Osteoblast (primary cell): Measurements from ENCODE around the gene TNC. TPM values are rescaled to one million over a fixed set of nuclear protein-coding genes. Genes with fewer than 3 reads are reported as not detected.

ENCODE experiments used
- DNase-seq: peaks from one replicate; pipeline ENCODE4 v3.0.0; 2011; ENCODE audit warnings: low spot score, mixed read lengths; ENCODE audit not compliant: insufficient read length; ENCODE audit errors: missing footprints
- H2AFZ ChIP-seq: 2 replicates; pipeline ENCODE4 v1.6.0; 2011; ENCODE audit warnings: mild to moderate bottlenecking, low read length
- H3K27ac ChIP-seq: 2 replicates; pipeline ENCODE4 v1.5.1; 2011; ENCODE audit warnings: mild to moderate bottlenecking, low read depth, low read length, moderate library complexity
- H3K27me3 ChIP-seq: 2 replicates; pipeline ENCODE4 v1.6.0; 2012; ENCODE audit warnings: mild to moderate bottlenecking, control low read depth, inconsistent platforms, low read length, moderate library complexity; ENCODE audit not compliant: insufficient read depth
- H3K36me3 ChIP-seq: 2 replicates; pipeline ENCODE4 v1.5.1; 2011; ENCODE audit warnings: mild to moderate bottlenecking, low read length, control low read depth, moderate library complexity; ENCODE audit not compliant: insufficient read depth
- H3K4me1 ChIP-seq: 2 replicates; pipeline ENCODE4 v1.5.1; 2011; ENCODE audit warnings: mild to moderate bottlenecking, low read length, control low read depth, moderate library complexity; ENCODE audit not compliant: insufficient read depth
- H3K4me2 ChIP-seq: 2 replicates; pipeline ENCODE4 v1.6.0; 2011; ENCODE audit warnings: mild to moderate bottlenecking, low read length; ENCODE audit not compliant: insufficient read depth
- H3K4me3 ChIP-seq: fragments of 200-600 bp; sonication (generic); 3 replicates; pipeline ENCODE4 v1.5.1; 2012; ENCODE audit warnings: mild to moderate bottlenecking, low read length, inconsistent platforms; ENCODE audit not compliant: insufficient read depth
- H3K79me2 ChIP-seq: 2 replicates; pipeline ENCODE4 v1.6.0; 2012; ENCODE audit warnings: mild to moderate bottlenecking, low read length, control low read depth, inconsistent platforms; ENCODE audit not compliant: insufficient read depth
- H3K9me3 ChIP-seq: 2 replicates; pipeline ENCODE4 v1.5.1; 2011; ENCODE audit warnings: low read depth, low read length, control low read depth
- H4K20me1 ChIP-seq: 2 replicates; pipeline ENCODE4 v1.6.0; 2012; ENCODE audit warnings: mild to moderate bottlenecking, low read length, control low read depth; ENCODE audit not compliant: insufficient read depth
- total RNA-seq: library from RNA; depleted of rRNA; stranded (reverse); fragments of >200 nt; gene quantifications from 2 replicates; pipeline ENCODE4 v1.2.3, GENCODE V29; 2012
- TF ChIP-seq, protein P1 (sequence below): IDR thresholded peaks from 2 replicates; pipeline ENCODE4 v1.5.1; 2011; ENCODE audit warnings: mild to moderate bottlenecking, low read depth, low read length, moderate library complexity; ENCODE audit errors: extremely low read depth

Gene TNC
- total RNA-seq, 1 donor: 611 TPM

GRCh38 chr9:115122937-115123336, 5.0 kb upstream of the TNC start:
- DNase-seq: no peak
- Histone ChIP-seq H3K4me3 (no peak overlapping the region), H2AFZ (no peak overlapping the region), H3K79me2 (no peaks in the 10 kb centered on the region), H3K36me3 (no peaks in the 10 kb centered on the region), H3K9me3 (no peaks in the 10 kb centered on the region), H3K4me2 (no peak overlapping the region), H4K20me1 (no peaks in the 10 kb centered on the region), H3K4me1 (peaks cover 32% of the 10 kb centered on the region), H3K27me3 (no peaks in the 10 kb centered on the region), H3K27ac (no peak overlapping the region)
- TF ChIP-seq, protein P1, sequence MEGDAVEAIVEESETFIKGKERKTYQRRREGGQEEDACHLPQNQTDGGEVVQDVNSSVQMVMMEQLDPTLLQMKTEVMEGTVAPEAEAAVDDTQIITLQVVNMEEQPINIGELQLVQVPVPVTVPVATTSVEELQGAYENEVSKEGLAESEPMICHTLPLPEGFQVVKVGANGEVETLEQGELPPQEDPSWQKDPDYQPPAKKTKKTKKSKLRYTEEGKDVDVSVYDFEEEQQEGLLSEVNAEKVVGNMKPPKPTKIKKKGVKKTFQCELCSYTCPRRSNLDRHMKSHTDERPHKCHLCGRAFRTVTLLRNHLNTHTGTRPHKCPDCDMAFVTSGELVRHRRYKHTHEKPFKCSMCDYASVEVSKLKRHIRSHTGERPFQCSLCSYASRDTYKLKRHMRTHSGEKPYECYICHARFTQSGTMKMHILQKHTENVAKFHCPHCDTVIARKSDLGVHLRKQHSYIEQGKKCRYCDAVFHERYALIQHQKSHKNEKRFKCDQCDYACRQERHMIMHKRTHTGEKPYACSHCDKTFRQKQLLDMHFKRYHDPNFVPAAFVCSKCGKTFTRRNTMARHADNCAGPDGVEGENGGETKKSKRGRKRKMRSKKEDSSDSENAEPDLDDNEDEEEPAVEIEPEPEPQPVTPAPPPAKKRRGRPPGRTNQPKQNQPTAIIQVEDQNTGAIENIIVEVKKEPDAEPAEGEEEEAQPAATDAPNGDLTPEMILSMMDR: no peak

DNA sequence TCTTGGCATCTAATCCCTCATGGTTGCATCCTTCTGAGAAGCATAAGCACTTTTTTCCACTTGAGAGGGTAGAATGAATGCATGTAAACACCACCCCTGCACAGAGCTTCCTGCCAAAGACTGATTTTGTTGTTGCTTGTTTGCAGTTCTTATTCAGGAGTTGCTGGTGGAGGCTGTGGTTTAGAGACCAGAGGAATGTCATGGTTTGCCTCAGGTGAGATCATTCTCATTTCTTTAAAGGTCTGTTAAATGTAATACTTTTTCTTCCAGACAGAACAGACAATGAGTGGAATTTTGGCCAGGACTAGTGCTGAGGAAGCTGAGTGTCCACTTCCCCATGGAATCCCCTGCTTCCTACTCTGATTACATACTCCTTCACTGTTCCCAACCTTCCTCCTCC, 3.2 kb upstream of the TNC start:
- Histone ChIP-seq H3K79me2 (peaks cover 9% of the 10 kb centered on the region), H2AFZ (no peak overlapping the region), H3K4me1 (peaks cover 27% of the 10 kb centered on the region), H3K9me3 (no peaks in the 10 kb centered on the region), H4K20me1 (no peaks in the 10 kb centered on the region), H3K36me3 (no peaks in the 10 kb centered on the region), H3K27me3 (no peaks in the 10 kb centered on the region), H3K4me2 (no peak overlapping the region), H3K4me3 (no peak overlapping the region), H3K27ac (no peak overlapping the region)
- DNase-seq: no peak
- TF ChIP-seq, protein P1: no peak

- Histone ChIP-seq H3K27ac (peak overlapping the region; percentile 84), H3K36me3 (peaks cover 9% of the 10 kb centered on the region), H3K27me3 (no peaks in the 10 kb centered on the region), H3K4me2 (peak overlapping the region; percentile 92), H4K20me1 (no peaks in the 10 kb centered on the region), H3K4me1 (peaks cover 49% of the 10 kb centered on the region), H3K4me3 (peak overlapping the region; percentile 76), H3K9me3 (no peaks in the 10 kb centered on the region), H3K79me2 (peaks cover 27% of the 10 kb centered on the region), H2AFZ (peak overlapping the region; percentile 72)
- TF ChIP-seq, protein P1: no peak
- peak; percentile 80 for DNase-seq
Observed at GRCh38 chr9:115118879-115119218, 892 bp upstream of the TNC start.

GRCh38 chr9:115116421-115117284, 1.3 kb downstream of the TNC start:
- no peak for DNase-seq
- H3K4me3 ChIP-seq: peak overlapping the region; percentile 76
- peaks cover 44% of the 10 kb centered on the region for H3K79me2 ChIP-seq
- H3K4me1 ChIP-seq: peaks cover 53% of the 10 kb centered on the region
- peak overlapping the region; percentile 92 for H3K4me2 ChIP-seq
- no peaks in the 10 kb centered on the region for H3K27me3 ChIP-seq
- peaks cover 2% of the 10 kb centered on the region for H4K20me1 ChIP-seq
- H3K36me3 ChIP-seq: peaks cover 24% of the 10 kb centered on the region
- H3K9me3 ChIP-seq: no peaks in the 10 kb centered on the region
- peak overlapping the region; percentile 84 for H3K27ac ChIP-seq
- TF ChIP-seq, protein P1: no peak
- no peak overlapping the region for H2AFZ ChIP-seq
